SU-DHL-6 (cell line): ENCODE results near the gene DAAM1.

Source experiments
- CTCF ChIP-seq: fragments of 200-600 bp; sonication (generic); IDR thresholded peaks from one replicate; pipeline ENCODE4 v1.5.1; 2017; ENCODE audit warnings: antibody characterized with exemption, mild to moderate bottlenecking, low read length, moderate library complexity; ENCODE audit not compliant: insufficient read depth, poor library complexity, severe bottlenecking
- EZH2phosphoT487 ChIP-seq: fragments of 200-600 bp; sonication (generic), shearing (Covaris generic); conservative IDR thresholded peaks from 2 replicates; pipeline ENCODE4 v1.6.1; 2018; ENCODE audit warnings: mild to moderate bottlenecking, antibody characterized with exemption, low read length, moderate library complexity, mixed read lengths

GRCh38 chr14:59321626-59321949 lies 133.1 kb downstream of the DAAM1 start:
- TF ChIP-seq CTCF (no peak), EZH2phosphoT487 (no peak)
